ENCODE results near the gene CARS2.

GRCh38 chr13:110600980-110601379, 104.9 kb downstream of the CARS2 start:
- TF ChIP-seq CTCF (conservative IDR thresholded peaks at IDR 0.05; ENCODE audit: low read depth, low read length): no peak
- no peak for TF ChIP-seq EZH2 (IDR thresholded peaks at IDR 0.05; ENCODE audit: low read length, unreplicated experiment)
